K562 (cell line): ENCODE data around the gene TBC1D20.

Experiments used
- NCOA1 ChIP-seq: fragments of 450-650 bp; IDR thresholded peaks from 2 replicates; pipeline ENCODE4 v1.6.1; 2016; ENCODE audit warnings: low read depth
- POLR3A ChIP-seq: IDR thresholded peaks from 2 replicates; pipeline ENCODE4 v1.6.1; 2011; ENCODE audit warnings: borderline replicate concordance, mild to moderate bottlenecking, moderate library complexity; ENCODE audit not compliant: insufficient read length, insufficient read depth; ENCODE audit errors: extremely low read depth
- SMAD4 ChIP-seq: fragments of 250-450 bp; sonication (Bioruptor Pico); conservative IDR thresholded peaks from 2 replicates; pipeline ENCODE4 v1.8.0; 2021; ENCODE audit warnings: inconsistent platforms, mild to moderate bottlenecking, moderate library complexity
- ZKSCAN3 ChIP-seq: fragments of 250-450 bp; sonication (Bioruptor Pico); IDR thresholded peaks from 2 replicates; pipeline ENCODE4 v1.4.0; 2020
- TF ChIP-seq, protein P1 (sequence below), 3 experiments: fragments of 200-800 bp in 1 of 3; sonication (Bioruptor generic) in 1 of 3; sonication (generic) in 1 of 3; formaldehyde crosslinking in 1 of 3; IDR thresholded peaks; 2 replicates each; pipeline versions ENCODE4 v1.6.1 to v1.8.0; 2016 to 2022; ENCODE audit warnings: mild to moderate bottlenecking in 2 of 3, missing compliant biosample characterization in 2 of 3, missing genetic modification characterization in 2 of 3, missing genetic modification reagents in 1 of 3
- TF ChIP-seq, protein P2 (sequence below), 3 experiments: fragments of 200-800 bp in 1 of 3; fragments of 250-450 bp in 1 of 3; fragments of 450-650 bp in 1 of 3; sonication (Bioruptor Pico) in 1 of 3; sonication (Bioruptor generic) in 1 of 3; formaldehyde crosslinking in 1 of 3; IDR thresholded peaks; 2 replicates each; pipeline versions ENCODE4 v1.6.1 to v1.8.0; 2016 to 2022; ENCODE audit warnings: mild to moderate bottlenecking in 2 of 3, missing genetic modification characterization in 2 of 3, missing compliant biosample characterization in 1 of 3, moderate library complexity in 1 of 3

DNA sequence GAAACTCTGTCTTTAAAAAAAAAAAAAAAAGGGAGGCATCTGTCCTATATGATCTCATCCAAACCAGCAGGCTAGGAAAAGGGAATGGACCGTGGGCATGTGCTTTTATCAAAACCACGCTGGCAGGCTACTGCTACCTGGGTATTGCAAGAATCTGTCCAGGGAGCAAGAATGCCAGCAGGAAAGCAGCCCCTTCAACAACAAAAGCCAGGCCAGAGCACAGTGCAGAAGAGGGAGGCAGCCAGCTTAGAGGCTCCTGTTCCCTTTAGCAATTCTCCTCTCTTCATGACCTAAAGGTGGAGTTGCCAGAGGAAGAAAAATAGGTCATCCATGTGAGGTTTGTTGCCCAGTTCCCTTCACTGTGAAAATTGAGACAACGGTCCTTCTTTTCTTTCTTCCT is 18.2 kb downstream of the TBC1D20 start:
- TF ChIP-seq, protein P1, sequence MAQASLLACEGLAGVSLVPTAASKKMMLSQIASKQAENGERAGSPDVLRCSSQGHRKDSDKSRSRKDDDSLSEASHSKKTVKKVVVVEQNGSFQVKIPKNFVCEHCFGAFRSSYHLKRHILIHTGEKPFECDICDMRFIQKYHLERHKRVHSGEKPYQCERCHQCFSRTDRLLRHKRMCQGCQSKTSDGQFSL (CRISPR knock-in tag; IDR thresholded peaks at IDR 0.05), result no peak
- TF ChIP-seq, protein P1 (tag; IDR thresholded peaks at IDR 0.05), result no peak
- TF ChIP-seq, protein P2, sequence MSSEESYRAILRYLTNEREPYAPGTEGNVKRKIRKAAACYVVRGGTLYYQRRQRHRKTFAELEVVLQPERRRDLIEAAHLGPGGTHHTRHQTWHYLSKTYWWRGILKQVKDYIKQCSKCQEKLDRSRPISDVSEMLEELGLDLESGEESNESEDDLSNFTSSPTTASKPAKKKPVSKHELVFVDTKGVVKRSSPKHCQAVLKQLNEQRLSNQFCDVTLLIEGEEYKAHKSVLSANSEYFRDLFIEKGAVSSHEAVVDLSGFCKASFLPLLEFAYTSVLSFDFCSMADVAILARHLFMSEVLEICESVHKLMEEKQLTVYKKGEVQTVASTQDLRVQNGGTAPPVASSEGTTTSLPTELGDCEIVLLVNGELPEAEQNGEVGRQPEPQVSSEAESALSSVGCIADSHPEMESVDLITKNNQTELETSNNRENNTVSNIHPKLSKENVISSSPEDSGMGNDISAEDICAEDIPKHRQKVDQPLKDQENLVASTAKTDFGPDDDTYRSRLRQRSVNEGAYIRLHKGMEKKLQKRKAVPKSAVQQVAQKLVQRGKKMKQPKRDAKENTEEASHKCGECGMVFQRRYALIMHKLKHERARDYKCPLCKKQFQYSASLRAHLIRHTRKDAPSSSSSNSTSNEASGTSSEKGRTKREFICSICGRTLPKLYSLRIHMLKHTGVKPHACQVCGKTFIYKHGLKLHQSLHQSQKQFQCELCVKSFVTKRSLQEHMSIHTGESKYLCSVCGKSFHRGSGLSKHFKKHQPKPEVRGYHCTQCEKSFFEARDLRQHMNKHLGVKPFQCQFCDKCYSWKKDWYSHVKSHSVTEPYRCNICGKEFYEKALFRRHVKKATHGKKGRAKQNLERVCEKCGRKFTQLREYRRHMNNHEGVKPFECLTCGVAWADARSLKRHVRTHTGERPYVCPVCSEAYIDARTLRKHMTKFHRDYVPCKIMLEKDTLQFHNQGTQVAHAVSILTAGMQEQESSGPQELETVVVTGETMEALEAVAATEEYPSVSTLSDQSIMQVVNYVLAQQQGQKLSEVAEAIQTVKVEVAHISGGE (CRISPR knock-in tag; IDR thresholded peaks at IDR 0.05), result no peak
- no peak for TF ChIP-seq NCOA1
- no peak for TF ChIP-seq ZKSCAN3 (CRISPR knock-in tag)
- no peak for TF ChIP-seq POLR3A
- no peak for TF ChIP-seq SMAD4 (CRISPR knock-in tag)
